HEK293 (cell line): ENCODE data around the gene FRMD3.

ENCODE experiments used
- CTCF ChIA-PET: fragments of 350-600 bp; formaldehyde crosslinking; extraction: SDS; loops from one replicate; lab custom pipeline; 2021; ENCODE audit warnings: antibody characterized with exemption; lab: Yijun Ruan, JAX
- POLR2A ChIA-PET: fragments of 300-600 bp; formaldehyde crosslinking; extraction: SDS; loops from one replicate; lab custom pipeline; 2020; ENCODE audit warnings: antibody characterized with exemption, inconsistent platforms; lab: Yijun Ruan, JAX
- H3K27ac ChIP-seq: fragments of 200-500 bp; sonication (Bioruptor generic); 2 replicates; pipeline ENCODE4 v1.5.1; 2014; ENCODE audit warnings: low read depth, low read length, control low read depth, inconsistent platforms; ENCODE audit errors: extremely low read depth
- H3K36me3 ChIP-seq, 2 experiments: fragments of 200-500 bp in 1 of 2; sonication (Bioruptor generic) in 1 of 2; 1 replicate in 1 of 2; 2 replicates in 1 of 2; pipeline ENCODE4 v1.5.1; 2014 to 2017; ENCODE audit warnings: inconsistent platforms in 2 of 2, low read length in 2 of 2; ENCODE audit not compliant: control insufficient read depth in 2 of 2, insufficient read depth in 1 of 2
- H3K4me1 ChIP-seq: fragments of 200-500 bp; sonication (Bioruptor generic); 2 replicates; pipeline ENCODE4 v1.5.1; 2014; ENCODE audit warnings: mild to moderate bottlenecking, low read length, inconsistent platforms; ENCODE audit not compliant: control insufficient read depth, insufficient read depth
- H3K4me3 ChIP-seq: 2 replicates; pipeline ENCODE4 v1.5.1; 2011; ENCODE audit warnings: low read depth, mild to moderate bottlenecking, control low read depth, low read length, moderate library complexity
- H3K9me3 ChIP-seq: fragments of 200-500 bp; sonication (Bioruptor generic); 2 replicates; pipeline ENCODE4 v1.5.1; 2014; ENCODE audit warnings: low read depth, low read length, inconsistent platforms; ENCODE audit not compliant: control insufficient read depth, insufficient read depth
- AEBP2 ChIP-seq: fragments of 450-650 bp; formaldehyde crosslinking; IDR thresholded peaks from 2 replicates; pipeline ENCODE4 v1.5.1; 2016; ENCODE audit warnings: missing biosample characterization, missing genetic modification characterization, borderline replicate concordance
- BCL11B ChIP-seq: fragments of 450-650 bp; formaldehyde crosslinking; IDR thresholded peaks from 2 replicates; pipeline ENCODE4 v1.5.1; 2016; ENCODE audit warnings: low read depth, missing biosample characterization, missing genetic modification characterization
- GLIS1 ChIP-seq: fragments of 450-650 bp; formaldehyde crosslinking; IDR thresholded peaks from 2 replicates; pipeline ENCODE4 v1.5.1; 2016; ENCODE audit warnings: missing biosample characterization, missing genetic modification characterization
- OSR2 ChIP-seq: fragments of 450-650 bp; formaldehyde crosslinking; IDR thresholded peaks from 2 replicates; pipeline ENCODE4 v1.5.1; 2016; ENCODE audit warnings: missing biosample characterization, missing genetic modification characterization
- OVOL3 ChIP-seq: fragments of 450-650 bp; formaldehyde crosslinking; IDR thresholded peaks from 2 replicates; pipeline ENCODE4 v1.5.1; 2016; ENCODE audit warnings: missing biosample characterization, missing genetic modification characterization
- SP3 ChIP-seq: fragments of 450-650 bp; formaldehyde crosslinking; IDR thresholded peaks from 2 replicates; pipeline ENCODE4 v1.5.1; 2016; ENCODE audit warnings: missing biosample characterization, missing genetic modification characterization
- ZEB2 ChIP-seq: fragments of 450-650 bp; formaldehyde crosslinking; IDR thresholded peaks from 2 replicates; pipeline ENCODE4 v1.5.1; 2016; ENCODE audit warnings: missing biosample characterization, missing genetic modification characterization
- ZNF112 ChIP-seq: fragments of 450-650 bp; formaldehyde crosslinking; IDR thresholded peaks from 2 replicates; pipeline ENCODE4 v1.5.0; 2017; ENCODE audit warnings: missing biosample characterization, missing genetic modification characterization
- ZNF16 ChIP-seq: fragments of 450-650 bp; formaldehyde crosslinking; IDR thresholded peaks from 2 replicates; pipeline ENCODE4 v1.5.1; 2016; ENCODE audit warnings: low read depth, missing biosample characterization, missing genetic modification characterization
- ZNF19 ChIP-seq: fragments of 450-650 bp; formaldehyde crosslinking; IDR thresholded peaks from 2 replicates; pipeline ENCODE4; 2016; ENCODE audit warnings: missing biosample characterization, missing genetic modification characterization, low read depth
- ZNF248 ChIP-seq: fragments of 450-650 bp; formaldehyde crosslinking; IDR thresholded peaks from 2 replicates; pipeline ENCODE4 v1.5.1; 2017; ENCODE audit warnings: missing biosample characterization, missing genetic modification characterization
- ZNF404 ChIP-seq: fragments of 450-650 bp; formaldehyde crosslinking; IDR thresholded peaks from 2 replicates; pipeline ENCODE4 v1.5.1; 2017; ENCODE audit warnings: missing biosample characterization, missing genetic modification characterization
- ZNF433 ChIP-seq: fragments of 450-650 bp; formaldehyde crosslinking; IDR thresholded peaks from 2 replicates; pipeline ENCODE4 v1.5.1; 2016; ENCODE audit warnings: missing biosample characterization, missing genetic modification characterization, low read depth
- ZNF513 ChIP-seq: fragments of 450-650 bp; IDR thresholded peaks from 2 replicates; pipeline ENCODE4 v1.5.1; 2018; ENCODE audit warnings: missing biosample characterization, missing genetic modification characterization
- ZNF521 ChIP-seq: fragments of 450-650 bp; formaldehyde crosslinking; IDR thresholded peaks from 2 replicates; pipeline ENCODE4 v1.5.1; 2017; ENCODE audit warnings: missing biosample characterization, mild to moderate bottlenecking, missing genetic modification characterization
- ZNF596 ChIP-seq: fragments of 450-650 bp; IDR thresholded peaks from 2 replicates; pipeline ENCODE4 v1.5.0; 2018; ENCODE audit warnings: missing biosample characterization, mild to moderate bottlenecking, missing genetic modification characterization, moderate library complexity
- ZNF677 ChIP-seq: fragments of 450-650 bp; IDR thresholded peaks from 2 replicates; pipeline ENCODE4 v1.5.0; 2018; ENCODE audit warnings: missing biosample characterization, mild to moderate bottlenecking, missing genetic modification characterization, moderate library complexity
- TF ChIP-seq, protein P1 (sequence below): fragments of 450-650 bp; formaldehyde crosslinking; IDR thresholded peaks from 2 replicates; pipeline ENCODE4 v1.5.1; 2016; ENCODE audit warnings: missing biosample characterization, missing genetic modification characterization
- TF ChIP-seq, protein P2 (sequence below): IDR thresholded peaks from 2 replicates; pipeline ENCODE4 v1.6.1; 2011; ENCODE audit warnings: mild to moderate bottlenecking, low read depth, low read length, borderline replicate concordance
- TF ChIP-seq, protein P3 (sequence below): fragments of 450-650 bp; formaldehyde crosslinking; IDR thresholded peaks from 2 replicates; pipeline ENCODE4 v1.5.1; 2016; ENCODE audit warnings: missing biosample characterization, missing genetic modification characterization, low read depth
- TF ChIP-seq, protein P4 (sequence below): fragments of 450-650 bp; formaldehyde crosslinking; IDR thresholded peaks from 2 replicates; pipeline ENCODE4 v1.5.1; 2017; ENCODE audit warnings: missing biosample characterization, mild to moderate bottlenecking, missing genetic modification characterization, moderate library complexity

FRMD3 gene

DNA sequence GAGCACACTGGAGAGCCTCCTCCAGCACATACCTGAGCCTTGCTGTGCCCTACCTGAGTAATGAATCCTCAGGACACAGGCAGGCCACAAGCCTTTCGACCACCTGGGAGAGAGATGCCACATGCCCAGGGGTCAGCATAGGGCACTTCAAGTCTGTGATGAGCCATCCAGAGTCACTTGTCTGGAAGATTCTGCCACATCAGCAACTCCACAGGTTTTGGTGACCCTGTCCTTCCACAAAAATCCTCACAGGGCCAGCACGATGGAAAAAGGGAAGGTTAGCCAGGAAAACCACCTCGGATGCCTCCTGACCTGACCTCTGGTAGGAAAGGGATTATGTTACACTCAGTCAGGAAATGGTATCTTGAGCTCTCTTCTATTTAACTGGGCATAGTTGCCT lies 46.8 kb downstream of the FRMD3 start:
- H3K4me1 ChIP-seq = no peaks in the 10 kb centered on the region
- no peaks in the 10 kb centered on the region for H3K9me3 ChIP-seq
- TF ChIP-seq SP3 (tag by site-specific recombination) (no peak), ZEB2 (tag by site-specific recombination) (no peak), ZNF248 (tag by site-specific recombination) (no peak), OVOL3 (tag by site-specific recombination) (no peak), ZNF112 (tag by site-specific recombination) (no peak), ZNF404 (no peak)
- TF ChIP-seq, protein P1, sequence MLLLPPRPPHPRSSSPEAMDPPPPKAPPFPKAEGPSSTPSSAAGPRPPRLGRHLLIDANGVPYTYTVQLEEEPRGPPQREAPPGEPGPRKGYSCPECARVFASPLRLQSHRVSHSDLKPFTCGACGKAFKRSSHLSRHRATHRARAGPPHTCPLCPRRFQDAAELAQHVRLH (tag by site-specific recombination) = no peak
- H3K27ac ChIP-seq = no peak overlapping the region
- no peak overlapping the region for H3K4me3 ChIP-seq
- POLR2A ChIA-PET = no interaction called here
- no peaks in the 10 kb centered on the region for H3K36me3 ChIP-seq
- CTCF ChIA-PET = no interaction called here

GRCh38 chr9:83489961-83490360 lies 48.2 kb downstream of the FRMD3 start:
- CTCF ChIA-PET = interaction anchor here (0.6 to 0.9 kb wide), 2 partner anchors 157 to 426 kb away, joined by 3 read pairs; no protein-coding TSS in a partner anchor
- POLR2A ChIA-PET = no interaction called here
- no peaks in the 10 kb centered on the region for H3K9me3 ChIP-seq
- no peaks in the 10 kb centered on the region for H3K36me3 ChIP-seq
- H3K4me3 ChIP-seq = no peak overlapping the region
- H3K27ac ChIP-seq = no peak overlapping the region
- no peaks in the 10 kb centered on the region for H3K4me1 ChIP-seq
- TF ChIP-seq ZNF677 (tag by site-specific recombination) (no peak), ZNF433 (tag by site-specific recombination) (no peak), GLIS1 (tag by site-specific recombination) (no peak), AEBP2 (tag by site-specific recombination) (no peak), ZNF19 (no peak), ZNF521 (tag by site-specific recombination) (no peak), OSR2 (tag by site-specific recombination) (no peak), ZNF16 (tag by site-specific recombination) (no peak), ZNF513 (tag by site-specific recombination) (no peak), BCL11B (tag by site-specific recombination) (no peak), ZNF596 (tag by site-specific recombination) (no peak)
- TF ChIP-seq, protein P2, sequence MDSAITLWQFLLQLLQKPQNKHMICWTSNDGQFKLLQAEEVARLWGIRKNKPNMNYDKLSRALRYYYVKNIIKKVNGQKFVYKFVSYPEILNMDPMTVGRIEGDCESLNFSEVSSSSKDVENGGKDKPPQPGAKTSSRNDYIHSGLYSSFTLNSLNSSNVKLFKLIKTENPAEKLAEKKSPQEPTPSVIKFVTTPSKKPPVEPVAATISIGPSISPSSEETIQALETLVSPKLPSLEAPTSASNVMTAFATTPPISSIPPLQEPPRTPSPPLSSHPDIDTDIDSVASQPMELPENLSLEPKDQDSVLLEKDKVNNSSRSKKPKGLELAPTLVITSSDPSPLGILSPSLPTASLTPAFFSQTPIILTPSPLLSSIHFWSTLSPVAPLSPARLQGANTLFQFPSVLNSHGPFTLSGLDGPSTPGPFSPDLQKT = no peak
- TF ChIP-seq, protein P3, sequence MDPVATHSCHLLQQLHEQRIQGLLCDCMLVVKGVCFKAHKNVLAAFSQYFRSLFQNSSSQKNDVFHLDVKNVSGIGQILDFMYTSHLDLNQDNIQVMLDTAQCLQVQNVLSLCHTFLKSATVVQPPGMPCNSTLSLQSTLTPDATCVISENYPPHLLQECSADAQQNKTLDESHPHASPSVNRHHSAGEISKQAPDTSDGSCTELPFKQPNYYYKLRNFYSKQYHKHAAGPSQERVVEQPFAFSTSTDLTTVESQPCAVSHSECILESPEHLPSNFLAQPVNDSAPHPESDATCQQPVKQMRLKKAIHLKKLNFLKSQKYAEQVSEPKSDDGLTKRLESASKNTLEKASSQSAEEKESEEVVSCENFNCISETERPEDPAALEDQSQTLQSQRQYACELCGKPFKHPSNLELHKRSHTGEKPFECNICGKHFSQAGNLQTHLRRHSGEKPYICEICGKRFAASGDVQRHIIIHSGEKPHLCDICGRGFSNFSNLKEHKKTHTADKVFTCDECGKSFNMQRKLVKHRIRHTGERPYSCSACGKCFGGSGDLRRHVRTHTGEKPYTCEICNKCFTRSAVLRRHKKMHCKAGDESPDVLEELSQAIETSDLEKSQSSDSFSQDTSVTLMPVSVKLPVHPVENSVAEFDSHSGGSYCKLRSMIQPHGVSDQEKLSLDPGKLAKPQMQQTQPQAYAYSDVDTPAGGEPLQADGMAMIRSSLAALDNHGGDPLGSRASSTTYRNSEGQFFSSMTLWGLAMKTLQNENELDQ (tag by site-specific recombination) = no peak
- TF ChIP-seq, protein P4, sequence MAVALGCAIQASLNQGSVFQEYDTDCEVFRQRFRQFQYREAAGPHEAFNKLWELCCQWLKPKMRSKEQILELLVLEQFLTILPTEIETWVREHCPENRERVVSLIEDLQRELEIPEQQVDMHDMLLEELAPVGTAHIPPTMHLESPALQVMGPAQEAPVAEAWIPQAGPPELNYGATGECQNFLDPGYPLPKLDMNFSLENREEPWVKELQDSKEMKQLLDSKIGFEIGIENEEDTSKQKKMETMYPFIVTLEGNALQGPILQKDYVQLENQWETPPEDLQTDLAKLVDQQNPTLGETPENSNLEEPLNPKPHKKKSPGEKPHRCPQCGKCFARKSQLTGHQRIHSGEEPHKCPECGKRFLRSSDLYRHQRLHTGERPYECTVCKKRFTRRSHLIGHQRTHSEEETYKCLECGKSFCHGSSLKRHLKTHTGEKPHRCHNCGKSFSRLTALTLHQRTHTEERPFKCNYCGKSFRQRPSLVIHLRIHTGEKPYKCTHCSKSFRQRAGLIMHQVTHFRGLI = no peak
- TF ChIP-seq, all 188 proteins: peak for 0
